Renal pelvis (tissue), 4 donors: ENCODE results near the gene CS. TPM values are rescaled to one million over a fixed set of nuclear protein-coding genes. Genes with fewer than 3 reads are reported as not detected.
A peak's percentile ranks its signal among the peaks of the same experiment; 100 is the strongest.
"Not testable (repeated sequence)": the region's sequence is repeated elsewhere in the genome, so short reads cannot be mapped to it uniquely, and the experiment has no call there.

ENCODE experiments used
- DNase-seq: peaks from one replicate; pipeline ENCODE4 v3.0.0-alpha.2; 2013
- polyA plus RNA-seq, 3 donors: library from polyadenylated mRNA; unstranded; fragments of 120-200 nt; gene quantifications; one replicate each; pipeline ENCODE4 v1.2.1, GENCODE V29; 2013; ENCODE audit not compliant: insufficient read length in 3 of 3

Gene CS
- polyA plus RNA-seq, 3 donors = 202 to 237 (median 212) TPM

GRCh38 chr12:56330936-56331490, 30.9 kb upstream of the CS start:
- DNase-seq = no peak

GRCh38 chr12:56326533-56326932, 26.4 kb upstream of the CS start:
- DNase-seq = no peak

- no peak for DNase-seq
Observed at GRCh38 chr12:56326126-56326525, 26.0 kb upstream of the CS start.

GRCh38 chr12:56324206-56324605, 24.1 kb upstream of the CS start:
- no peak for DNase-seq

- not testable (repeated sequence) for DNase-seq
Observed at GRCh38 chr12:56321610-56322009, 21.5 kb upstream of the CS start.

- DNase-seq = no peak
Observed at GRCh38 chr12:56321027-56321426, 20.9 kb upstream of the CS start.

- no peak for DNase-seq
Observed at GRCh38 chr12:56317675-56318074, 17.5 kb upstream of the CS start.

GRCh38 chr12:56315622-56316473, 15.7 kb upstream of the CS start, which contains the start of gene CNPY2:
Gene CNPY2 (minus strand): TSS chr12:56315988. CDS start chr12:56315217, 771 bp downstream.
- DNase-seq = peak; percentile 97

GRCh38 chr12:56315249-56315621, 15.1 kb upstream of the CS start:
- peak; percentile 26 for DNase-seq

- no peak for DNase-seq
Observed at GRCh38 chr12:56311003-56311402, 10.9 kb upstream of the CS start.

GRCh38 chr12:56308714-56309113, 8.6 kb upstream of the CS start:
- DNase-seq = no peak

- DNase-seq = no peak
Observed at GRCh38 chr12:56307221-56307965, 7.3 kb upstream of the CS start.

- no peak for DNase-seq
Observed at GRCh38 chr12:56304872-56305590, 4.9 kb upstream of the CS start.

GRCh38 chr12:56304276-56304675, 4.1 kb upstream of the CS start:
- no peak for DNase-seq

GRCh38 chr12:56300644-56301464, 724 bp upstream of the CS start:
- no peak for DNase-seq

- peak; percentile 16 for DNase-seq
Observed at GRCh38 chr12:56299308-56299852, 750 bp downstream of the CS start.

- DNase-seq = no peak
Observed at GRCh38 chr12:56298828-56299227, 1.3 kb downstream of the CS start.

GRCh38 chr12:56297400-56297799, 2.7 kb downstream of the CS start:
- no peak for DNase-seq

GRCh38 chr12:56296295-56296694, 3.8 kb downstream of the CS start:
- no peak for DNase-seq

GRCh38 chr12:56293795-56294194, 6.3 kb downstream of the CS start:
- DNase-seq = no peak
